Activated B cell treated with CpG ODN at 0.5 μM for 24 hours (primary cell): ENCODE data around the gene INSIG1. TPM values are rescaled to one million over a fixed set of nuclear protein-coding genes. Genes with fewer than 3 reads are reported as not detected.

Experiments used
- ATAC-seq: fragments of 200-7000 bp; cut with Tn5 transposase; one replicate; pipeline ENCODE4 v1.10.0; 2021; ENCODE audit warnings: low read depth, mild to moderate bottlenecking, moderate library complexity
- CTCF ChIA-PET: fragments of 350-600 bp; sonication (Branson Sonifier 250); formaldehyde crosslinking; loops from one replicate; lab custom pipeline; 2021; ENCODE audit warnings: antibody characterized with exemption; lab: Charles Lee
- POLR2A ChIA-PET: fragments of 350-600 bp; sonication (Branson Sonifier 250); formaldehyde crosslinking; loops from one replicate; lab custom pipeline; 2021; ENCODE audit warnings: antibody characterized with exemption; lab: Charles Lee
- DNase-seq: peaks from one replicate; pipeline ENCODE4 v3.0.0; 2022
- H3K27ac Mint-ChIP-seq: one replicate; pipeline ENCODE4 v1.8.0; 2020; ENCODE audit warnings: mixed read lengths
- H3K27me3 Mint-ChIP-seq: one replicate; pipeline ENCODE4 v1.8.0; 2021; ENCODE audit warnings: mixed read lengths
- H3K36me3 Mint-ChIP-seq: one replicate; pipeline ENCODE4 v1.8.0; 2021; ENCODE audit warnings: low read depth, mixed read lengths
- H3K4me1 Mint-ChIP-seq: one replicate; pipeline ENCODE4 v1.8.0; 2021; ENCODE audit warnings: mixed read lengths
- H3K4me3 Mint-ChIP-seq: one replicate; pipeline ENCODE4 v1.8.0; 2020; ENCODE audit warnings: mild to moderate bottlenecking, mixed read lengths
- H3K9me3 Mint-ChIP-seq: one replicate; pipeline ENCODE4 v1.8.0; 2020; ENCODE audit warnings: mixed read lengths
- CTCF ChIP-seq: fragments of 200-600 bp; IDR thresholded peaks from one replicate; pipeline ENCODE4 v1.8.0; 2022; ENCODE audit warnings: antibody characterized with exemption, mild to moderate bottlenecking
- intact Hi-C: fragments of 100-400 bp; cut with micrococcal nuclease; formaldehyde crosslinking; loops from one replicate; pipeline ENCODE4 v1.15.1; 2024
- total RNA-seq: library from RNA; stranded (reverse); gene quantifications from 2 replicates; pipeline ENCODE4 v1.2.3, GENCODE V29; 2022

Gene INSIG1
- total RNA-seq, 1 donor from 2014 or later: 79.6 TPM

- ChIA-PET POLR2A (no interaction called here), CTCF (no interaction called here)
- no peak overlapping the region for H3K4me3 Mint-ChIP-seq
- intact Hi-C loops: loop anchor here (10.0 kb wide), 1 partner anchor 470 kb away; no protein-coding TSS in a partner anchor
- no peak for DNase-seq
- TF ChIP-seq CTCF: no peak
- peaks cover 5% of the 10 kb centered on the region for H3K27me3 Mint-ChIP-seq
- no peaks in the 10 kb centered on the region for H3K9me3 Mint-ChIP-seq
- H3K27ac Mint-ChIP-seq: no peak overlapping the region
- H3K36me3 Mint-ChIP-seq: peaks cover 12% of the 10 kb centered on the region
- H3K4me1 Mint-ChIP-seq: peaks cover 21% of the 10 kb centered on the region
- ATAC-seq: no peak
Measured at GRCh38 chr7:155294511-155294778, 3.2 kb upstream of the INSIG1 start.

DNA sequence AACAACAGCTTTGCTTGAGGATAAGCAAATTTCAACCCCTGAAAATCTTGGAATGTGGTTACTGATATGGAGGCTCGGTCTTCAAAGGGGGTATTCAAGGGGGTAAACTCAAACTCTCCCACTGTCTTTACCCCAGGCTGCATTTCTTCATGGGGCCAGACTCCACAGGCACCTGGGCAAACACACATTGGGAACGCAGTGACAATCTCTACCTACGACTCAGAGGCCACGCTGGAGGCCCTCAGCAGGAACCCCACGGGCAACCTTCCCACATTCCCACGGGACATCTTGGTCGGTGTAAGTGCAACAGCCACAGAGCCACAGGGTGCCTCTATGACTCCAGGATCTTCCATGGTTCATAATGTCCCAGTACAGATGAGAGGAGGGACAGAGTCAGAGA is 2.2 kb upstream of the INSIG1 start:
- Mint-ChIP-seq H3K27ac (no peak overlapping the region), H3K4me1 (peaks cover 31% of the 10 kb centered on the region), H3K36me3 (peaks cover 20% of the 10 kb centered on the region), H3K27me3 (peaks cover 5% of the 10 kb centered on the region), H3K4me3 (no peak overlapping the region), H3K9me3 (no peaks in the 10 kb centered on the region)
- no peak for ATAC-seq
- intact Hi-C loops: loop anchor here (5.0 to 10.0 kb wide), 3 partner anchors 427 to 1347 kb away; partner anchors contain the start of gene RNF32
- ChIA-PET CTCF (interaction anchor here (1.1 kb wide), 1 partner anchor 368 kb away, joined by 5 read pairs; no protein-coding TSS in a partner anchor), POLR2A (interaction anchor here (1.5 to 4.8 kb wide), 3 partner anchors 12 to 368 kb away, joined by 5 to 176 read pairs (median 15); no protein-coding TSS in a partner anchor)
- no peak for TF ChIP-seq CTCF
- DNase-seq: no peak

DNA sequence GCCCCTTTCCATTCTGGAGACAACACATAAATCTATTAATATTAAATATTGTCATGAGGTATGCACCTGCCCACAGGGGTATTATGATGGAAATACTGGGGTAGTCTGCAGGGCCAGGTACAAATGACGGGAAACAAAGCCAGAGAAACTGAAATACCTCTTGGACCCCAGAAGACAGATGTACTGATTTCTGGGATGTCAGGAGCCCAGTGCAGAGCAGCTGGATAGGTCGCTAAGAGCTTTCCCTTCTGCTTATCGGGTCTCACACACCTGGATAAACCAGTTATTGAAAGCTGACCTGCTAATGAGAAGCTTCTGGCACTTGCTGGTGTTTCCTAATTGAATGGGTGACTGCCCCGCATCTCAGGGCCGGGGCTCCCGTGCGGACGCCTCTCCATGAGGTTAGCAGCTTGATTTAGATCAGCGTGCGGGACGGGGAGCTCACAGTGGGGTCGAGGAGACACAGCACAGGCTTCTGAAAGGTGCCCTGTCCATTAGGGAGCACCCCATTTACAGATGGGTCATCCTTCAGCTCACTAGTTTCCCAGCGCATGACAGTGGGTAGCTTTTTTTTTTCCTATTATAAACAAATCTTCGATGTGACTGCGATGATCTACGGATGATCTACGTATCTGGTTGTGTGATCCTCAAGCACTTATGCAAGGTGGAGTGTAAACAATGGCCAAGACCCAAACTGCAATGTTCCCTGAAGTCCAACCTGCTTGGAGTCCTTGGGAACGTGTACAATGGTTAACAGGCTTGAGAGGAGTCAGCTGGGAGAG is 1.5 kb upstream of the INSIG1 start:
- no peak for TF ChIP-seq CTCF
- Mint-ChIP-seq H3K4me1 (peaks cover 38% of the 10 kb centered on the region), H3K27ac (peak overlapping the region; percentile 85), H3K4me3 (peak overlapping the region; percentile 84), H3K27me3 (peaks cover 2% of the 10 kb centered on the region), H3K9me3 (no peaks in the 10 kb centered on the region), H3K36me3 (peaks cover 27% of the 10 kb centered on the region)
- ATAC-seq (no peak), DNase-seq (no peak)
- intact Hi-C loops: loop anchor here (2.0 to 10.0 kb wide), 4 partner anchors 426 to 1843 kb away; partner anchors contain the start of genes RNF32 and UBE3C
- POLR2A ChIA-PET: interaction anchor here (0.5 to 4.8 kb wide), 13 partner anchors 8 to 369 kb away, joined by 3 to 176 read pairs (median 5); partner anchors contain the start of gene PAXIP1
- CTCF ChIA-PET: interaction anchor here (0.7 to 1.5 kb wide), 5 partner anchors 13 to 369 kb away, joined by 3 to 5 read pairs (median 3); no protein-coding TSS in a partner anchor

- peaks cover 2% of the 10 kb centered on the region for H3K27me3 Mint-ChIP-seq
- ATAC-seq: peak; percentile 21
- intact Hi-C loops: loop anchor here (1.0 to 10.0 kb wide), 10 partner anchors 47 to 1842 kb away; partner anchors contain the start of genes PAXIP1, RBM33, RNF32 and UBE3C
- H3K27ac Mint-ChIP-seq: peak overlapping the region; percentile 85
- H3K9me3 Mint-ChIP-seq: no peaks in the 10 kb centered on the region
- POLR2A ChIA-PET: interaction anchor here (0.8 to 4.8 kb wide), 16 partner anchors 9 to 1596 kb away, joined by 4 to 176 read pairs (median 5); partner anchors contain the start of genes LMBR1 and PAXIP1
- peaks cover 42% of the 10 kb centered on the region for H3K4me1 Mint-ChIP-seq
- DNase-seq: no peak
- peaks cover 32% of the 10 kb centered on the region for H3K36me3 Mint-ChIP-seq
- TF ChIP-seq CTCF: no peak
- CTCF ChIA-PET: interaction anchor here (0.7 to 1.5 kb wide), 6 partner anchors 14 to 370 kb away, joined by 3 to 5 read pairs (median 3); no protein-coding TSS in a partner anchor
- H3K4me3 Mint-ChIP-seq: peak overlapping the region; percentile 84
Measured at GRCh38 chr7:155296788-155297516, 726 bp upstream of the INSIG1 start.
